PC-3 (cell line): ENCODE results near the gene ATP8B3. TPM values are rescaled to one million over a fixed set of nuclear protein-coding genes. Genes with fewer than 3 reads are reported as not detected.

Source experiments
- ATAC-seq: fragments of 200-7000 bp; cut with Tn5 transposase; 2 replicates; pipeline ENCODE4 v1.9.1; 2020; ENCODE audit warnings: mild to moderate bottlenecking, moderate library complexity
- BruUV-seq: library from RNA; stranded (reverse); fragments of 400-500 nt; replicated peaks from 2 replicates; lab custom pipeline; 2021; lab: Mats Ljungman, UMichigan
- CTCF ChIA-PET: fragments of 300-600 bp; sonication (Branson Sonifier 250); formaldehyde crosslinking; loops from one replicate; lab custom pipeline; 2022; ENCODE audit warnings: antibody characterized with exemption; lab: Charles Lee
- POLR2A ChIA-PET: fragments of 300-600 bp; sonication (Branson Sonifier 250); formaldehyde crosslinking; loops from one replicate; lab custom pipeline; 2022; ENCODE audit warnings: antibody characterized with exemption; ENCODE audit not compliant: unreplicated experiment; lab: Charles Lee
- DNase-seq: peaks from one replicate; pipeline ENCODE4 v3.0.0-alpha.2; 2015
- H2AFZ ChIP-seq: fragments of 300-600 bp; sonication (generic); 2 replicates; pipeline ENCODE4 v1.6.0; 2016; ENCODE audit warnings: antibody characterized with exemption, low read length
- H3F3A ChIP-seq: fragments of 300-600 bp; sonication (generic); one replicate; pipeline ENCODE4 v1.6.0; 2017; ENCODE audit warnings: antibody characterized with exemption, low read length, control low read depth, mild to moderate bottlenecking; ENCODE audit not compliant: unreplicated experiment
- H3K27ac ChIP-seq: fragments of 300-600 bp; sonication (generic); 2 replicates; pipeline ENCODE4 v1.5.1; 2016; ENCODE audit warnings: mild to moderate bottlenecking, low read length
- H3K27me3 ChIP-seq: fragments of 300-600 bp; sonication (generic); 2 replicates; pipeline ENCODE4 v1.6.1; 2016; ENCODE audit warnings: low read length, mixed read lengths
- H3K36me3 ChIP-seq: fragments of 300-600 bp; sonication (generic); 2 replicates; pipeline ENCODE4 v1.6.1; 2016; ENCODE audit warnings: low read depth, mixed run types, low read length, mixed read lengths
- H3K4me1 ChIP-seq: fragments of 300-600 bp; sonication (generic); 2 replicates; pipeline ENCODE4 v1.5.1; 2016; ENCODE audit warnings: low read length; ENCODE audit not compliant: insufficient read depth
- H3K4me2 ChIP-seq: fragments of 300-600 bp; sonication (generic); 2 replicates; pipeline ENCODE4 v1.6.0; 2016; ENCODE audit warnings: low read length
- H3K4me3 ChIP-seq: fragments of 300-600 bp; sonication (generic); 2 replicates; pipeline ENCODE4 v1.5.1; 2016; ENCODE audit warnings: mild to moderate bottlenecking, low read length, mixed read lengths
- H3K79me2 ChIP-seq: fragments of 300-600 bp; sonication (generic); 2 replicates; pipeline ENCODE4 v1.6.1; 2017; ENCODE audit warnings: low read length, mixed read lengths
- H3K9ac ChIP-seq: fragments of 300-600 bp; sonication (generic); 2 replicates; pipeline ENCODE4 v1.6.0; 2016; ENCODE audit warnings: mild to moderate bottlenecking, low read length
- H3K9me2 ChIP-seq: fragments of 300-600 bp; sonication (generic); replicated peaks from 2 replicates; pipeline ENCODE4 v1.6.1; 2016; ENCODE audit warnings: mixed run types, low read length, mixed read lengths
- H3K9me3 ChIP-seq: fragments of 300-600 bp; sonication (generic); 2 replicates; pipeline ENCODE4 v1.6.1; 2016; ENCODE audit warnings: low read length, mixed read lengths
- H4K20me1 ChIP-seq: fragments of 300-600 bp; sonication (generic); 2 replicates; pipeline ENCODE4 v1.6.1; 2016; ENCODE audit warnings: low read length, mixed read lengths
- CTCF ChIP-seq: fragments of 300-600 bp; sonication (generic); conservative IDR thresholded peaks from 2 replicates; pipeline ENCODE4 v1.5.1; 2017; ENCODE audit warnings: antibody characterized with exemption, low read depth, mild to moderate bottlenecking, low read length
- EZH2 ChIP-seq: fragments of 300-600 bp; sonication (generic); IDR thresholded peaks from one replicate; pipeline ENCODE4 v1.6.1; 2017; ENCODE audit warnings: antibody characterized with exemption, mild to moderate bottlenecking, low read length; ENCODE audit not compliant: unreplicated experiment
- EZH2phosphoT487 ChIP-seq: fragments of 300-600 bp; sonication (generic); IDR thresholded peaks from 2 replicates; pipeline ENCODE4 v1.6.1; 2018; ENCODE audit warnings: mild to moderate bottlenecking, antibody characterized with exemption, low read length, borderline replicate concordance
- intact Hi-C: fragments of 100-400 bp; cut with micrococcal nuclease; formaldehyde crosslinking; loops from 2 replicates; pipeline ENCODE4 v1.9.0; 2023
- total RNA-seq: library from RNA; depleted of rRNA; stranded (reverse); fragments of >200 nt; gene quantifications from 2 replicates; pipeline ENCODE4 v1.2.3, GENCODE V29; 2014

The ATP8B3 gene
- total RNA-seq, 1 experiment from 2014 or later: 4.2 TPM

GRCh38 chr19:1846517-1847204 lies 34.6 kb upstream of the ATP8B3 start:
- no peak overlapping the region for H2AFZ ChIP-seq
- H3K4me3 ChIP-seq: peak overlapping the region; percentile 86
- H4K20me1 ChIP-seq: peaks cover 12% of the 10 kb centered on the region; the same call in 1 of the 2 replicates
- ChIA-PET POLR2A (no interaction called here), CTCF (no interaction called here)
- intact Hi-C loops: no loop called here
- no peaks in the 10 kb centered on the region for H3K27me3 ChIP-seq
- H3K9ac ChIP-seq: peak overlapping the region; percentile 98; the same call in 1 of the 2 replicates
- DNase-seq (no peak), ATAC-seq (no peak)
- TF ChIP-seq EZH2phosphoT487: no peak
- TF ChIP-seq EZH2: no peak
- no peak for TF ChIP-seq CTCF
- H3K36me3 ChIP-seq: no peaks in the 10 kb centered on the region
- H3K27ac ChIP-seq: no peak overlapping the region
- peaks cover 63% of the 10 kb centered on the region for H3K79me2 ChIP-seq
- H3K9me2 ChIP-seq: no peaks in the 10 kb centered on the region
- peaks cover 8% of the 10 kb centered on the region for H3K4me1 ChIP-seq
- no peaks in the 10 kb centered on the region for H3F3A ChIP-seq
- H3K4me2 ChIP-seq: peak overlapping the region; percentile 85
- no peaks in the 10 kb centered on the region for H3K9me3 ChIP-seq
- BruUV-seq: no TSS peak

- no TSS peak for BruUV-seq
- ATAC-seq: no peak
- Histone ChIP-seq H4K20me1 (peaks cover 12% of the 10 kb centered on the region; the same call in 1 of the 2 replicates), H3K4me2 (no peak overlapping the region), H3K9ac (no peak overlapping the region), H3K9me3 (no peaks in the 10 kb centered on the region), H3K36me3 (no peaks in the 10 kb centered on the region), H3F3A (no peaks in the 10 kb centered on the region), H3K4me1 (peaks cover 8% of the 10 kb centered on the region), H3K27me3 (no peaks in the 10 kb centered on the region), H2AFZ (no peak overlapping the region), H3K79me2 (peaks cover 74% of the 10 kb centered on the region), H3K27ac (no peak overlapping the region), H3K9me2 (no peaks in the 10 kb centered on the region), H3K4me3 (no peak overlapping the region)
- ChIA-PET CTCF (no interaction called here), POLR2A (no interaction called here)
- TF ChIP-seq CTCF (no peak), EZH2 (no peak), EZH2phosphoT487 (no peak)
- no peak for DNase-seq
- intact Hi-C loops: no loop called here
Observed at GRCh38 chr19:1845642-1846041, 33.6 kb upstream of the ATP8B3 start.

- ATAC-seq: no peak
- H3K27ac ChIP-seq: no peak overlapping the region
- H3K79me2 ChIP-seq: peaks cover 79% of the 10 kb centered on the region
- H3K4me1 ChIP-seq: peaks cover 8% of the 10 kb centered on the region
- intact Hi-C loops: no loop called here
- BruUV-seq: no TSS peak
- H3K27me3 ChIP-seq: no peaks in the 10 kb centered on the region
- TF ChIP-seq CTCF (no peak), EZH2 (no peak), EZH2phosphoT487 (no peak)
- no peak overlapping the region for H3K9ac ChIP-seq
- ChIA-PET POLR2A (interaction anchor here (0.6 kb wide), 1 partner anchor 286 kb away, joined by 3 read pairs; no protein-coding TSS in a partner anchor), CTCF (interaction anchor here (0.6 kb wide), 1 partner anchor 39 kb away, joined by 3 read pairs; no protein-coding TSS in a partner anchor)
- no peak overlapping the region for H2AFZ ChIP-seq
- no peaks in the 10 kb centered on the region for H3K9me3 ChIP-seq
- H3K9me2 ChIP-seq: no peaks in the 10 kb centered on the region
- no peaks in the 10 kb centered on the region for H3F3A ChIP-seq
- no peak overlapping the region for H3K4me3 ChIP-seq
- no peak for DNase-seq
- peaks cover 12% of the 10 kb centered on the region; the same call in 1 of the 2 replicates for H4K20me1 ChIP-seq
- H3K36me3 ChIP-seq: no peaks in the 10 kb centered on the region
- H3K4me2 ChIP-seq: no peak overlapping the region
Observed at GRCh38 chr19:1845125-1845515, 33.0 kb upstream of the ATP8B3 start.
